GM19351 (cell line): ENCODE results near the gene C1orf87.
"Not testable (repeated sequence)": the region's sequence is repeated elsewhere in the genome, so short reads cannot be mapped to it uniquely, and the experiment has no call there.

Experiments
- ATAC-seq: cut with Tn5 transposase; IDR thresholded peaks from one replicate; pipeline ENCODE4 v1.9.1; 2021; ENCODE audit warnings: mild to moderate bottlenecking, moderate library complexity; ENCODE audit not compliant: unreplicated experiment

Gene C1orf87

DNA sequence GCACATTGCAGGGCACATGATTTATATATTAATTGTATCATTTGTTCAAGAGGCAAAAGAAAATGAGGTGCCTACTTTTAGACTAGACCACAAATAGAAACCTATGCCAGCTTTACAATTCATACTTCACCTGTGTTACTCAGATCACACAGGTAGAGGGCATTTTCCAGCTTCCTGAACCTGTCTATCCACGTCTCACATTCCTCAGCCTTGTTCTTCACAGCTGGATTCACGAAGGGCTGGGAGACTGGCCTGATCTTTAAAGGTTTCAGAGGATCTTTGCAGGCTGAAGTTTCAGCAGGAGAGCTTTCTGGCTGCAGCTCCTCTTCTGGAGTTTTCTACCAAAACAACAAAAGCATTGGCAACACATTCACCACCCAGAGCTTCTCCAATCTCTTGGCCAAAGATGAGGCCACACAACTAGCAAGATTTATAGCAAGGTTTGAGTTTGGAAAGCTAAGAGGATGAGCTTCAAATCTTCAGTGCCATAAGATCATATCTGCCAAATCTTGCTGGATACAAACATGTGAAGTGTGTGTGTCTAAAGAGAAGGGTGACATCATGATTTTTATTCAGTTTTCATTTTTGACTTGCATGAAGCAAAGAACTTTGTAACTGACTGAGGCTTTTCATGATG, 76.0 kb downstream of the C1orf87 start:
- no peak for ATAC-seq

DNA sequence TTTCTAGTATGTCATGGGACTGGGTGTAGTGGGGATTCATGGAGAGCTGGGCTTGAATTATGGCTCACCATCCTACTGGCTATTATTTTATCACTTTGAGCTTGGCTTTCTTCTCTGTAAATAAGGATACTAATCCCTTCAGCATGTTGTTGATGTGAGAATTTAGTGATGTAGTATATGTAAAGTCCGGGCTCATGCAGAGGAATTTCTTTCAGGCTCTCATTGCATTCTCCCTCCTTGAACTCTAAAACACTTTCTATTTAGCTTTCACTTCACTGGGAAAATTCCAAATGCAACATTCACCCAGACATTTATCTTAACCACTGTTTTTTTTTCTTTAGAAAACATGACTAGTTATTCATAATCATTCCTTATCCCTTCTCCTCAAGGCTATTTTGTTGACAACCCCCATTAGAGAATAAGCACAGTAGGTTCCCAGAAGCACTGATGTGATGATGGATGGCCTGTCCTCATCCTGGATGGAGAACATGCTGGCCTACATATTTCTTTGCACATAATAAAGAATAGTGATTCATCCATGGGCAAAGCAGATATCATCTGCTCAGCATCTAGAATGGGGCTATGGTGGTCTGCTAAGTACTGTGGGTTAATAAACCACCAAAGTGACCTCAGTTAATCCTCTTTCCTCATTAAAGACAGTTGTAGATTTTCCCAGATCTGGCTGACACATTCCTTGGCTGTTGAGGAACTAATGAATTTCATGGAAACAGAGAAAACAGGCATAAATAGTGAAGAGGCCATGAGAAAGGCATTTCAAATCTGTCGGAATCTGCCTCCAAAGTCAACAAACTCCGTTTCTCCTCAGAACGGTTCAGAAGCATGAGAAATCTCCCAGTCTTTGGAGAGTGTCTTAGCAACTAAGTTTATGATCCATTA, 79.0 kb downstream of the C1orf87 start:
- ATAC-seq, result no peak

DNA sequence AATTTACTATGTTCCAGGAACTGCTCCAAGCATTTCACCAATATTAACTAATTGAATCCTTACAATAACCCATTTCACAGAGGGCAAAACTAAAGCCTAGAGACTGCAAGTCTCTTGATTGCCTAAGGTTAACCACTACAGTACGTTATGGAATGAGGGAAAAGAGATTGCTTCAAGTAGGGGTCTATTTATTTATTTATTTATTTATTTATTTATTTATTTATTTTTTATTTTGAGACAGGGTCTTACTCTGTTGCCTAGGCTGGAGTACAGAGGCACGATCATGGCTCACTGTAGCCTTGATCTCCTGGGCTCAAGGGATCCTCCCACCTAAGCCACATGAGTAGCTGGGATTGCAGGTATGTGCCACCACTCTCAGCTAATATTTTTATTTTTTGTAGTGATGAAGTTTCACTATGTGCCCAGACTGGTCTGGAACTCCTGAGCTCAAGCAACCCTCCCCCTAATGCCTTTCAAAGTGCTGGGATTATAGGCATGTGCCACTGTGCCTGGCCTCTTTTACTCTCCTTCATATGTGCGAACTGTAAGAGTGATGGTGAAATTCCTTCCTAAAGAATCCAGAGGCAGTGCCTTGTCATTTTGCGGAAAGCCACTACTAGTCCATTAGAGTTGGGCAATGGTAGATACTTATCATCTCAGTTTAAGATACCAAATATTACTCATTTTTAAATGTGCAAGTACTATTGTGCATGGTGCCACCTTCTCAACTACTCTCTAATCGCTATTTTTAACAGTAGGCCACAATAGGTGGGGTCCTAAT, 81.3 kb downstream of the C1orf87 start:
- ATAC-seq, result no peak

DNA sequence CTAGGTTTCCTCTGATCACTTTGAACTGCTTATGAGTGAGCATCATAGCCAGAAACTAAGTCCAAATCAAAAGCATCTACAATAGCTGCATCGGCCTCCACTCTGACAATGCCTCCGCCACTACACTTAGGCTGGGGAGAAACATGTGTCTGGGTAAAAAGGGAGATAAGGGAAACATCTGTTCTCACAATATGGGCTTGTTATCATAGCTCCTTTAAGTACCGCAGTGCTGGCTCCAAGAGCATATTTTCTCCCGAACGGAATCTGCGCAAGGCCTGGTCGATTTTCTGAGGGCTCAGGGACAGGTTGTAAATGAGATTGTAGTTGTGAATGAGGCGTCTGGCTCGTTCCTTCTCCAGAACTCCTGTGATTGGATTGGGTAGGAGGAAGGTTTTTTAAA, 83.1 kb downstream of the C1orf87 start:
- no peak for ATAC-seq

DNA sequence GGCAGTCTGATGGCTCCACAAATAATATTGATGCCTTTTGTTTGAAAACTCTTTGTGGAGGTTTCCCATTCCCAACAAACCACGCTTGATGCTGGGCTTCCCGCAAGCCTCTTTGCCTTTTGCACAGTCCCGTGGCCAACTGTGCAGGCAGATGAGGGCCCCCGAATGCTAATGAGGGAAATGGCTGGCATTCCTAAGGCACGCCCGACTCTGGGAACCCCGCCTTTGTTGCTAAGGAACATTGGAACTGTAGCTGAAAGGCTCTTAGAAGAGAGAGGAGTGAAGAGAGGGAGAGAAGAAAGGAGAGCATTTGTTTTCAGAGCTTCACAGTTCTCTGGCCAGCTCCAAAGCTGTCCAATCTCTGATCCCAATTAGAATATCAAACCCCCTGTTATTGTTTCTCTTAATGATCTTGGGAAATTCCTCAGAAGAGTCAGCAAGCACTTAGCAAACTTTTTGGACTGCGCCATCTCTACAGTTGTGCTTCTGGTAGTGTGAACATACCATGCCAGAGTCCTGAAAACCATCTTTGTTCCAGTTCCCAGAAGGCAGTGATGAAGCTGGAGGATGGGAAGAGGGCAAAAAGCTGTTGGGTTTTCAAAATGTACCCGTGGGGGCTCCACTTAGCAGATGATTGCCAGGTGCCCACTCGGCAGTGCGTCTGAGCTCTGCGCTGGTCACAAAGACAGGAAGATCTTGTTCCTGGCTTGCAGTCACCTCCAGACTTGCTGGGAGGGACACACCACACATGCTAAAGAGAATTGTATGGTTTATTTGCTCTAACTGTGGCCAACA, 86.9 kb downstream of the C1orf87 start:
- no peak for ATAC-seq

DNA sequence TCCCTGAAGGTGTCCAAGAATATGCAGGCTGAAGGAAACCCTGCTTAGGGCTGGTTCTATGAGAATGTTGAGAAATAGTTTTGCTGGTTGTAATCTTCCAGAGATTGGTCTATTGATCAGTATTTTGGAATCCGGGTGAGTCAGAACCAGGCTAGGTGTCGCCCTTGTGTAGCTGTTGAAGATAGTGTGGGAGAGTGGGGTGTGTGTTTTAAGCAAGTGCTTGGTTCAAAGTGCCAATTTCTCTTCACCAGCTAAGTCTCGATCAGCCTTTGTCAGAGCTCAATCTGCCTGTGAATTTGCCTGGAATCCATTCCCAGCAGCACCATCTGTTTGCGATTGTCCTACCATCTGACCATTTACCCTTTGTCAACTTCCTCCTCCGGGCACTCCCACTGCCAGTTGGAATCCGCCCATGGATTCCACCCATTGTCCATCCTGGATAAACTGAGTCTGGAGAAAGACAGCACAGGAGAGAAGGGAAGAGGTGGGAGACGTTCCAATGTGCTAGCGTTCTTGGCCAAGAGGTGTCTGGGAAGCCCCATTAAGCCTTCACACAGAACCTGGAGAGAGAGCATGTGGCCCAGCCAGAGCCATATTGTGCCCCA, 87.6 kb downstream of the C1orf87 start:
- no peak for ATAC-seq

DNA sequence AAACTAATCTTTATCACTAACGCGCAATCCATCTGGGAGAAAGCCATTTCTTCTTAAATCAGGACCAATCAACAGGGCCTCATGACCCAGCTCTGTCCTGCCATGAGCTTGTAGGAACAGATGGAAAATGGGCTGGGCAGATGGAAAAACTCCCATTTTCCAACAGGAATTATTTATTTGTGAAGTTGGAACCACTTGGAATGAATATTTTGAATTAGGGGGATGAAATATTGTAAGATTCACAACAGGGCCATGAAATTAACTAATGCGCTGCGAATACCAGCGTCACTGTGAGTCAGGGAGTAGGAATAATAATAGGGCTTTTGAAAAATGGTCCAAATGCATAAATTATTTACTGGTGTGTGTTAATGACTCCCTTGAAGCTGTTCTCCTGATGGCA, 93.9 kb downstream of the C1orf87 start:
- no peak for ATAC-seq

DNA sequence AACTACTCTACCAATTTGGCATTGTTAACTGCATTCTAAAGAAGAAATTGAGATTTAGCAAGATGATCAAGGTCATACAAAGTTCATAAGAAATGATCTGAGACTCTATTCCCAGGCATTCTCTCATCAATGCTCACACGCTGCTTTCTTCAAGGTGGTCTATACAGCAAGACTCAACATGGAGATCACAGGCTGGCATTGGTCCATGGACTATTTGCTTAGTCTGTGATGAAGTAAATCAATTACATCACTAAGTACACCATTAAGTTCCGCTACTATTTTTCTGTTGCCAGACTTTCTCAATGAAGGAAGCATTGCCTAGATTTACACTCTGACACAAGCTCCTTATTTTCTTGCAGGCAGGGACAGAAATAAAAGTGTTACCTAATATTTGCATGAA, 95.1 kb downstream of the C1orf87 start:
- ATAC-seq, result no peak

DNA sequence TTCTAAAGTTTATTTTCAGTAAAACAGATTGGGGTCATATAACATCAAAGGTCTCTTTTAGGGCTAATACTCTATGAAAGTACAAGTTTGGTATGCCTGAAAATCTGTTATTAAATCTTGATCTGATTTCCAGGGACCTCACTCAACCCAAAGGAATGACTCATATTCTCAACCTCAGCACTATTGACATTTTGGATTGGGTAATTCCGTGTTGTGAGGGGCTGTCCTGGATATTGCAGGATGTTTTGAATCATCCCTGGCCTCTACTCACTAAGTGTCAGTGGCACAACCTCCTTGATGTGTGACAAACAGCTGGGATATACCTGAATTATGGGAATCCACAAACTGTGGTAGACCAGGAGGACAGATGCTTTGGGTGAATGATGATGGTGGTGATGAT, 95.5 kb downstream of the C1orf87 start:
- ATAC-seq, result no peak

DNA sequence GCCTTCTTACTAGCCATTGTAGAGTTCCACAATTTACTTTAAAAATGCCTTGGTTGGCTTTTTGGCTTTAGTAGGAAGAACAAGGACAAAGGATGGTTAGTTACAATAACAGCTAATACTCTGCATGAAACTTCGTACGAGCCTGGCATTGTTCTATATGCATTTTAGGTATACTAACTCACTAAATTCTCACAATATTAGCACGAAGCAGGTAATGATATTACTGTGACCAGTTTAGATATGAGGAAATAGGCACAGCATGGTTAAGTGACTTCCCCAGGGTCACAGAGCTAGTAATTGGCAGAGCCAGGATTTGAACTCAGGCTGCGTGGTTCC, 96.5 kb downstream of the C1orf87 start:
- no peak for ATAC-seq

DNA sequence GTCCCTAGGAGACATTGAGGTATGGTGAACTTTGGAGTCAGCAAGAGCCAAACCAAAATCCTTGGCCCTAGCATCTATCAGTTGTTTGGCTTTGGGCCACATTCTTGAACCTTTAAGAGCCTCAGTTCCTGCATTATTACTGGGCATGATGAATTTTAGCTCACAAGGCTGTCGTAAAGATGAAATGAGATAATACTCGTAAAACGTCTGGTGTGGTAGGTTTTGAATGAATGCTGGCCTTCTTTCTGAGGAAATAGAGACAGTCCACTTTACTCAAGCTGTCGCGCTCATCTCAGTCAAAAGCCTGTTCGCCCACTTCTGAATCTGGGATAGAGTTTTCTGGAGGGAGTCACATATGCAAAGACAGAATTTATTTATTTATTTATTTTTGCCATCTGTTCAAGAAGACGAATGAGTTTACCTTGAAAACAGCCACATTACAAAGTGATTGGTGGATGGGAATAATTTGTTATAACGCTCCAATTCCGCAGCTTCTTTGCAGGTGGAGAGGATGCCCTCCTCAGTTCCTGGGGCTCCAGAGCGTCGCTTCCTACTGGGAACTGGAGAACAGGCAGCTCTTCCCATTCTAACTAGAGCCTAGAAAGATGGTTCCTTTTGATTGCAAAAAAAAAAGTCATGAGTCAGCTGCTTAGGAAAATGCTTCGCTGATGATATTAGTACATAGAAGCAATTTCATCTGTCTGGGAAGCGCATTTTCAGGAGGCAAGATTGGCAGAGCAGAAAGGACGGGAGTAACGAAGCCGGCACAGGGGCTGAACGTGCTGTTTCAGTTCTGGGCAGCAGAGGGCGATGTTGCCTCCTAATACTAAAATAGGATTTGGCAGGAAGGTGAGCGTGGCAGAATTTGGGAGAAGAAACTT, 97.1 kb downstream of the C1orf87 start:
- peak; percentile 85 for ATAC-seq

DNA sequence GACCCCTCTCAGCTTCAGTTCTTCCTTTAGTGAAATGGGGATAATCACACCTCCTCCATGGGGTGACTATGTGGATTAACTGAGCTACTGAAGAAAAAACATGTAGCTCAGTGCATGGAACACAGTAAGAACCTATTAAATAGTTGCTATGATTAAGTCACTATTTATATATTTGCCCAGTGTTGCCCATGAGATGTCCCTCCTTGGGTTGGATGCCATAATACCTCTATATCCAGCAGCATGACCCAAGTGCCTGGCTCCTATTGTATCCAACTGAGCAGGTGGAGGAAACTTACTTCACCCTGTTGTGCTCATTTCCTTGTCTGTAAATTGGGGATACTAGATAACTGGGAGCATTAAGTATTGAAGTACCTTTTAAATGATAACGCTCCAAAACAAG, 99.9 kb downstream of the C1orf87 start:
- ATAC-seq, result no peak

DNA sequence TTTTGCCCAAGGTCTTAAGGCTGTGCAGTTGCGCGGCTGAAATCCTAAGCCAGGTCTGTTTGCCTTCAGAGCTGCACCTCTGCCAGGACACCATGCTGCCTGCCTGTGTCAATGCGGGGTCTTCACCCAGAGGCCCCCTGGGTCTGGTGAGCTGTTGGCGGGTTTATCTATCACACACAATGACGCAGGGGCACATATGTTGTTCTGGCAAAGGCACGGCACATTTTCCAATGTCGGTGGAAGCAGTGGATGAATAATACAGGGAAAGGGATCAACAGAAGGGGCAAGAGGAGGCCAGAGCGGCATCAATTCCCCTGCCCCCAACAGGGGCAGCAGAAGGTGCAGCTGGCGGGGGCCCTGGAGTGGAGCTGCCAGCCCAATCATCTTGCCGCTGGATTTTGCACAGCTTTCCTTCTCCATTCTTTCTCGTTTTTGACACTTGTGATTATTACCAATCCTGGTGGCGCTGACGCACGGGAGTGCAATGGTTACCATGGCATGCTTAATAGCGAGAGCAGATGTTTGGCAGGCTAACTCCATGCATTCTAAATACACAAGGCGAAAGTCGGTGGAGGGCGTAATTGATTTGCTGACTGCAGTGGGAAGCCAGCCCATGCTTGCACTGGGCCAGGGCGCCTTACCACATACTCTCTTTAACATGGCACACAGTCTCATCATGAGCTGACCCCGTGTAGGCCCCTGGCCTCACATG, 101.2 kb downstream of the C1orf87 start:
- ATAC-seq, result no peak

DNA sequence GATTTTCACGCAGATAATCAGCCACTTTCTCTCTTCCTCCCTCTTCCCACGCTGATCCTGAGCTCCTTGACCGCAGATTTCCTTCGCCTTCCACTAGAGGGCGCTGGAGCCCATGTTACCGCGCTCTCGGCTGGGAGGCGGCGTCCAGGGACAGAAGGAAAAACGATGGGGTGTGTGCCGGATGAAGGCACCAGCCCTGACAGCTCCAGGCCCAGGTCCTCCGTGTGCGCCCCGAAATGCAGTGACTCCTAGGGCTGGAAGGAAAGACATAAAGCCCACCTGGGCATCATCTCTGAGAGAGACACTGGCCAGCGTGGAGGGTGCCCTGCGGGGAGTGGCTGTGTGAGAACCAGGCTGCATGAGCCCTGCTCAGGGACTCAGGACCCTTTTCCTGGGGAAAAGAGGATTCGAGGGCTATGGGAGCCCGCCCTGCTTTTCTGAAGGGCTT, 102.1 kb downstream of the C1orf87 start:
- peak; percentile 79 for ATAC-seq

DNA sequence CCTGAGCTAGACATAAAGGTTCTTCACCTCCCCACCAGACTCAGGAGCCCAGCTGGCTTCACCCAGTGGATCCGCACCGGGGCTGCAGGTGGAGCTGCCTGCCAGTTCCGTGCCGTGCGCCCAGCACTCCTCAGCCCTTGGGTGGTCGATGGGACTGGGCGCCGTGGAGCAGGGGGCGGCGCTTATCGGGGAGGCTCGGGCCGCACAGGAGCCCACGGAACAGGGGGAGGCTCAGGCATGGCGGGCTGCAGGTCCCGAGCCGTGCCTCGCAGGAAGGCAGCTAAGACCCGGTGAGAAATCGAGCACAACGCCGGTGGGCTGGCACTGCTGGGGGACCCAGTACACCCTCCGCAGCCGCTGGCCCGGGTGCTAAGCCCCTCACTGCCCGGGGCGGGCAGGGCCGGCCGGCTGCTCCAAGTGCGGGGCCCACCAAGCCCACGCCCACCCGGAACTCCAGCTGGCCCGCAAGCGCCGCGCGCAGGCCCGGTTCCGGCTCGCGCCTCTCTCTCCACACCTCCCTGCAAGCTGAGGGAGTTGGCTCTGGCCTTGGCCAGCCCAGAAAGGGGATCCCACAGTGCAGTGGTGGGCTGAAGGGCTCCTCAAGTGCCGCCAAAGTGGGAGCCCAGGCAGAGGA, 103.9 kb downstream of the C1orf87 start:
- ATAC-seq, result not testable (repeated sequence)

DNA sequence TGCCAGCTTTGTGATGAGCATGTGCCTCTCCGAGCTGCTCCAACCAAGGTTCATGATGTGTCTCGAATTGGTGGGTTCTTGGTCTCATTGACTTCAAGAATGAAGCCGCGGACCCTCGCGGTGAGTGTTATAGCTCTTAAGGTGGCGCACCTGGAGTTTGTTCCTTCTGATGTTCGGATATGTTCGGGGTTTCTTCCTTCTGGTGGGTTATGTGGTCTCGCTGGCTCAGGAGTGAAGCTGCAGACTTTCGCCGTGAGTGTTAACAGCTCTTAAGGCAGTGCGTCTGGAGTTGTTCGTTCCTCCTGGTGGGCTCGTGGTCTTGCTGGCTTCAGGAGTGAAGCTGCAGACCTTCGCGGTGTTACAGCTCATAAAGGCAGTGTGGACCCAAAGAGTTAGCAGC, 104.8 kb downstream of the C1orf87 start:
- ATAC-seq, result not testable (repeated sequence)

DNA sequence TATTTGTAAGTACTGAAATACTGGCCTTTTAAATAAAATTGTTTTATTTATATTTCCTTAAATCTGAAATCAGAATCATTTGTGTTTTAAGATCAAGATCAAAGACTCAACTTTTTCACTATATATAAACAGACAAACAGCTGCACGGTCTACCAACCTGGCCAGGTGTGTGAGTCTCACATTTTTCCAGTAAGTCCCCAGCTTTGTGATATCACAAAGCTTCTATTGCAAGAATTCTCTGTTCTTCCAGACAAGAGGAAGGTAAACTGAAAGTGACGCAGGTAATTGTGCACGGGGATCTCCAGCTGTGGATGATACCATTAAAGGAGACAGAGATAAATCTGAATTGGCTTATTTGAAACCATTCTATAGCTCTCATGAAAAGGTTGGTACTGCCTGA, 105.8 kb downstream of the C1orf87 start:
- no peak for ATAC-seq

DNA sequence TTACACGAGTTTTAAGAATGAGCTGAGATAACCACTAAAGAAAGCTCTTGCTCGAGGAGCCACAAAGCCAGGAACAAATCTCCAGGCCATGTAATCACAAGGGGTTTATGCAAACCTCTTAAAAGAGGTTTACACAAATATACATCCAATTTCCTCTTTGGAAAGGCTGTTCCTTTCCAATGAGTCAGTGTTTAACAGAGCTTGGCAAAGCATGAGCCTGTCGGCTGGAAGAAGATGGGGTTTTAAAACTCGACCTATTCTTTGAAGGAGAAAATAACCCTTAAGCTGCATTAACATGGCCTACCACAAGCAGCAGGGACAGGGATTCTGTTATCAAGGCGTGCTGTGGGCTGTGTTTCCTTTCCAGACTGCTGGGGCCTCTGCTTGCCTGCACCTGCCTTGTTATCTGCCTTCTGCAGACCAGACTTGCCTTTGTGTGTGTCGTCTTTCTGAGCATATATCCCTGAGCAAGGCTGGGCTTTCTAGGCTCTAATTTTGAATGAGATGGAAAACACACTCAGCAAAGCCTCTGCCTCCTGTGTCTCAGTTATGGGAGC, 106.4 kb downstream of the C1orf87 start:
- no peak for ATAC-seq
